ENCODE results near the gene KATNB1. TPM values are rescaled to one million over a fixed set of nuclear protein-coding genes. Genes with fewer than 3 reads are reported as not detected.
"Not testable (repeated sequence)": the region's sequence is repeated elsewhere in the genome, so short reads cannot be mapped to it uniquely, and the experiment has no call there.

The KATNB1 gene
- total RNA-seq, 1 donor from 2014 or later, result 25.2 TPM

GRCh38 chr16:57786632-57787518 lies 51.3 kb downstream of the KATNB1 start:
- DNase-seq (ENCODE audit: extremely low read depth, low read depth, low spot score), result no peak

DNA sequence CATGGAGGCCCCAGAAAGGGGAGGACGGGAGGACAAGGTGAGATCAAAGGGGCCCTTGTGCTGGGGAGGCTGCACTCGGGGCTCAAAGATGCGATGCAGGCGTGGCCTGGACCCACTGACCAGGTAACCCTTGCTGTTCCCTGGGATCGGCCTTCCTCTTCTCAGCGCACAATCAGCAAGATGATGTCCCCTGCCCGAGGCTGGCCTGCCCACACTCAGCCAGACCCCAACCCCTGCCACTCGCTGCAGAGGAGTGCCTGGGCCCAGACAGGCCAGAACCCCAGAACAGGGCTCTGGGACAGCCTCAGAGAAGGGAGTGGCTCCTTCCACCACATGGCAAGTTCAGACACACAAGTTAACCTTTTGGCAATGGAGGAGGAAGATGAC lies 51.9 kb downstream of the KATNB1 start:
- no peak for DNase-seq (ENCODE audit: extremely low read depth, low read depth, low spot score)

DNA sequence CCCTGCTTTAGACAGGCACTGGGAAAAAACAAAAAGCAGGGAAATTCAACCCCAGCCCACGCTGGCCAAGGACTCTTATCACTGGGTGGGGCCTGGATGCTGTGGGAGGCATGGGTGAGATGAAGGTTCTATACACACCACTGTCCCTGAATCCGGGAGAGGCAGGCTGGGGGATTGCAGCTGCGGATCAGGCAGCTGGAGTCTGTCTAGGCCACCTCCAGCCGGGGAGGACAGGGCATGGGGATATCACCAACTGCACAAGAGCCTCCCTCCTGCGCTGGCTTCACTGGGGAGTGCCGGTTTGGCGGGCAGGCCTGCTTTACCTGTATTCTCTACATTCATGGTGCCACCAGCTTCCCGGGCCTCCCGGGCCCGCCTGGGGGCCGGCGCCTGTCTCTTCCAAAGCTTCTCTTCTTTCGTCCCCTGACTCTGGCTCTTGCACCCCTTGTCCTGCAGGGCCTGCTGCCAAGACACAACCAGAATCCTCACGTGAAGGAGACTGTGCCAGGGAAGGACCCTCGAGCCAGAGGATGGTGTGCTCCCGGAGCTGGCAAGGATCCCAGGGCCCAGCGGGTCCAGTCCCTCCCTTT lies 52.8 kb downstream of the KATNB1 start:
- DNase-seq (ENCODE audit: extremely low read depth, low read depth, low spot score), result no peak

DNA sequence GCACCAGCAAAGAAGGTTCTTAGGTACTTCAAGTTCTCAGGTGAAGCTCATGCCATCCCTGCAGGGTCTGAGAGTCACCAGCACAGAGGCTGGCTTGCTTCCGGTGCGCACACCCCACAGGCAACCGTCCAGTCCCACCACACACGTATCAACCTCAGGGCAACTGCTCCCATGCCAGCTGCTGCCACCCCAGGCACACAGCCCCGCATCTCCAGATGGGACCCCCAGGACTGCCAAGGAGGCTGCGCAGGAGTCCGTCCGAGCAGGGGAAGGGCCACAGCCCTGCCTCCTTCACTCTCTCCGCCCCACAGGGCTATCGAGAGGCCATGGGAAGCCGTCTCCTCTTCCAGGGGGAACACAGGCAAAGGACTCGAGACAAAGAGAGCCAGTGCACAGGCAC lies 53.4 kb downstream of the KATNB1 start:
- no peak for DNase-seq (ENCODE audit: extremely low read depth, low read depth, low spot score)

- no peak for DNase-seq (ENCODE audit: extremely low read depth, low read depth, low spot score)
Measured at GRCh38 chr16:57791195-57791892, 55.8 kb downstream of the KATNB1 start.

- no peak for DNase-seq (ENCODE audit: extremely low read depth, low read depth, low spot score)
Measured at GRCh38 chr16:57791893-57792461, 56.4 kb downstream of the KATNB1 start.

DNA sequence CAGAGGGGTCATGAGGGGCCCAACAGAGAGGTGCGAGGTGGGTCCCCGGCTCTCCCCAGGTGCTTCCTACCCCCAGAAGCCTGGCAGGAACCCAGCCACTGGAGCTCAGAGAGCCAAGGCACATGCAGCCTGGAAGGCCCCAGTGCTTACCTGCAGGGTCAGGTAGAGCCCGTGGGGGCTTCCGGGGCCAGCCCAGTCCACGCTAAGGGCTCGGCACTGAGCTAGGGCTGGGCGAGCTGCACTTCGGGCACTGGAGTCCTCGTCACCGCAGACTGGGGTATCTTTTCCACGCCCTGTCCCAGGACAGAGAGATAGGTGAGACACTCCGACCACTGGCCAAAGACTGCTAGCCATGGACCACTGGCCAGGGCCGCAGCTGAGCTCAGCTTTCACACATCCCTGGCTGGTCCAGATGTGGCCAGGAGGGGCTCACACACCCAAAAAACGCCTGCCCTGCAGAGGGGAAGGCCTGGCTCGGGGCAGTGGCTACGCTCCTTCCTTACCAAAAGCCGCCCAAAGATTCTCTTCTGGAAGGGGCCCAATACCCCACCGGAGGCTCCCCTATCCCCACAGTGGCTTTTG lies 59.4 kb downstream of the KATNB1 start:
- no peak for DNase-seq (ENCODE audit: extremely low read depth, low read depth, low spot score)

DNA sequence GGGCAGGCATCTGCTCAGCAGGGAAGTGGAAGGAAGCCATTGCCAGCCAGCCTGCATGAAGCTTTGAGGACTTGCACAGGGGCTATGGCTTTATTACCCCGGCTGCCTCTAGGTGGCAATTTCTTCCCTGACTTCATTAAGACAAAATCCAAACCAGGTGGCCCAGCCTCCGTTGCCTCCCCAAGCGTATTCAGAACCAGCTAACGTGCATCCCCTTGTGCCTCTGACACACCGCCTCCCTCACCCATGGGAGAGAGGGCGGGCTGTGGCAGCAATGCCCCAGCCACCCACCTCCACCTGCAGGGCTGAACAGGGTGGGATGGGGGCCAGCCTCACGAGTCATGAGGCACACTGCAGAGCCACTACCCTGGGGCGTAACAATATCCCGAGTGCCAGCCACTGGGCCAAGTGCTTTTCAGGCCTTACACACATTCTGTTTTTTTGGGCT lies 59.9 kb downstream of the KATNB1 start:
- DNase-seq (ENCODE audit: extremely low read depth, low read depth, low spot score), result no peak

DNA sequence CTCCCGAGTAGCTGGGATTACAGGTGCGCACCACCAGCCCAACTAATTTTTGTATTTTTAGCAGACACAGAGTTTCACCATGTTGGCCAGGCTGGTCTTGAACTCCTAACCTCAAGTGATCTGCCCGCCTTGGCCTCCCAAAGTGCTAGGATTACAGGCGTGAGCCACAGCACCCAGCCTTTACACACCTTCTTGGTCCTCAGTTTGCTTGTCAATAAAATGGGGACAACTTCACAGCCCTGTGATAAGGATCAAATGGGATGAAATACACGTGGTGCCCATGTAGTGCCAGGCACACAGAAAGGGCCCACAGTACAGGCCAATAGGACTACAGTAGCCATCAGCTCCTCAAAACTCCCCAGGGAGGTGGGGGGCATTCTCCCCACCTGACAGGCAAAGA lies 60.4 kb downstream of the KATNB1 start:
- not testable (repeated sequence) for DNase-seq (ENCODE audit: extremely low read depth, low read depth, low spot score)

DNA sequence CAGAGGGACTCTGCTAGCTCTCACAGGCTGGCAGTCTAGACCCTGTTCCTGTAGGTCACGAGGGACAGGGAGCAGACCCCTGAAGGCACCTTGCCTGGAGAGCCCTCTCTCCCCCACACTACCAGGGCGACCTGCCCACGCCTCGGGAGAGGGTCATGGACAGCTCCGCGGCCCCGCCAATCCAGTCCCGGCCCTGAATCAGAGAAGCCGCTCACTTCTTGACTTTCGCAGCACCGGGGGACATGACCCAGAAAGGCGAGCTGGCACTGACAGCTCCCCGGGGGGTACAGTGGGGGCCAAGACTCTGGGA lies 61.6 kb downstream of the KATNB1 start:
- DNase-seq (ENCODE audit: extremely low read depth, low read depth, low spot score), result no peak

DNA sequence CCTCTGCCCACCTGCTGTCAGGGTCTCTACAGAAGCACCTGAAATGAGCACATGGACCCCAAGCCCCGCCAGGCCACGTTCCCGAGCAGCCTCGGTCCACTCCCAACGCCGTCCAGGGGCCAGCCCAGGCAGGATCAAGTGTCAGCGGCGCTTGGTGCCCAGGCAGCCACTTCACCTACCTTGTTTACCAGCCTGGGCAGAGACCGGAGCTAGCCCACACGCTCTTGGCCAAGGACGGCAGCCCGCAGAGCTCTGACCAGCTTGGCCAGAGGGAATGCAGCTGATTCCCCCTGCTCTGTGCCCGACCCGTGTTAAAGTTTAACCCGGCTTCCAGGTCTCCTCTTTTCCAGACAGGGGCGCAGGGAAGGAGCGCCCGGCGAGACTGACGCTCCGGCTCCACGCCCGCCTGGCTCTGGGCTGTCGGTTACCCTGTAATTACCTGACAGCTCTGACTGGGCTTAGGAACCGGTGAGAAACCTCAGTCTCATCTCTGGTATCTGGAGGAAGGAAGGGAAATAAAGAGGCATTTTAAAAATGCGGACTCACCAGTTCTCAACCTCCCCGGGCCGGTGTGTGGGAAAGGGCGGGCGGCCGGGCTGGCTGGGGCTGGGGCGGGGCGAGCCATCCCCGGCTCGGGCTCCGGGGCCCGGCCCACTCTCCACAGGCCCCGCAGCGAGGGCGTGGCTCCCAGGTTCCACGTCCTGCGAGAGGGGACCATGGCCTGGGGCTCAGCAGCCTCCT lies 62.1 kb downstream of the KATNB1 start:
- DNase-seq (ENCODE audit: extremely low read depth, low read depth, low spot score), result no peak

- DNase-seq (ENCODE audit: extremely low read depth, low read depth, low spot score), result no peak
Measured at GRCh38 chr16:57798267-57798810, 62.8 kb downstream of the KATNB1 start.

DNA sequence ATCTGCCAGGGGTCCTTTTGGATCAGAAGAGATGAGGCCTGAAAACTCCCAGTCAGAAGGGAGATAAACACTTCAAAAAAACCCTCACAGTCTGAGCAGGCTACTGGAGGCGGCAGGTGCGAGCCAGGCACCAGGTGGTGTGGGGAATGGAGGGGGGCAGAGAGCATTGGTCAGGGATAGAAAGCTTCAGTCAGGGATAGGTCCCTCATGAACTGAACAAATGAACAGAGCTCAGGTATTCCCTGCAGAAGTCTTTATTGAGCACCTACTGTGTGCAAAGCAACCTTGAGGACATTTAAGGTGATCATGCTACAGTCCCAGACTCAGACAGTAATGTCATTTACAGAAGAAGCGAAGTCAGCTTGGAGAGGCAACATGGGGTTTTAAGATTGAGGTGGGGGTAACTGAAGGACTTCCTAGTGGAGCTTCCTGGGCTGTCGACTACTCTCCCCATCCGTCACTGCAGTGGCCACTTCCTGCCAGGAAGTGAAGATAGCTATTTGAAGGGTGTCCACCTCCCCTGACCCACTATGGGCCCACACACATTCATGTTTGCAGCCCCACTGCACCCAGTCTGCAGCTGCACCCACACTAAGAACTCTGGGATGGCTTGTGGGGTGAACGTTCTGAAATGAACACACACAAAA lies 63.5 kb downstream of the KATNB1 start:
- no peak for DNase-seq (ENCODE audit: extremely low read depth, low read depth, low spot score)

GRCh38 chr16:57799600-57800199 lies 64.1 kb downstream of the KATNB1 start:
- no peak for DNase-seq (ENCODE audit: extremely low read depth, low read depth, low spot score)

DNA sequence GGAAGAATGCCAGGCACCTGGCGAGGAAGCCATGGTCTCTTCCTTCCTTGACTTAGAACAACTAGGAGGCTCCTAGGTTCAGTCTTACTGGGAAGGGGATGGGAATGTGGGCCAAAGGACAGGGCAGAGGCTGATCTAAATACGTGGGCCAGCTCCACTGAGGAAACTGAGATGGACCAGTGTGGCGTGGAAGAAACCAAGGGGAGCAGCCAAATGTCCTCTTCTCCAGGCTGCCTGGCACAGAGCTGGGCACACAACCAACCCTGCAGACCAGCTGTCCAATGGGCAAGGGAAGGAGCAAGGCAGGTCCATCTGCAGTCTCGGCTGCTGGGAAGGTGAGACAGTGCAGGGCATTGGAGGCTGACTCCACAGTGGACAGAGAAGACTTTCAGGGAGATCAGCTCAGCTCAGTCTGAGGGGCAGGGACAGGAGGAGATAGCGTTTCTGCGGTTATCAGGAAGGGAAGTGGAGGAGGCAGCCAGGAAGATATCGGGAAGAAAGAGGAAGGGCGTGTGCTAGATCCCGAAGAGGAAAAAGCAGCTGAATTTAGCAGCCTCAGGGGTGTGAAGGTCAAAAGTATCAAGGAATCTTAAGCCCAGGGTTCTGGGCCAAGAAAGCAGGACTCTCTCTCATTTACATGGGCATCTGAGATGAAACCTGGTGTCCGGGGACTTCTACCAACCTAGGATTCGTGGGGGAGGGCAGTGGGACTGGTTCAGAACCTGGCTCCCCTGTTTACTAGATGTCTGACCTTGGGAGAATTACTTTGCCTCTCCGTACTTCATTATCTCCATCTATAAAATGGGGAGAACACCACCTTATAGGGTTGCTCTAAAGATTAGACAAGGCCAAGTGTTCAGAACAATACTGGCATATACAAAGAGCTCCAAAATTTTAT lies 64.9 kb downstream of the KATNB1 start:
- DNase-seq (ENCODE audit: extremely low read depth, low read depth, low spot score), result no peak

GRCh38 chr16:57801098-57801808 lies 65.7 kb downstream of the KATNB1 start:
- DNase-seq (ENCODE audit: extremely low read depth, low read depth, low spot score), result no peak

- DNase-seq (ENCODE audit: extremely low read depth, low read depth, low spot score), result no peak
Measured at GRCh38 chr16:57801809-57802340, 66.3 kb downstream of the KATNB1 start.
